K562 (cell line): ENCODE measurements around the gene SPDL1. TPM values are rescaled to one million over a fixed set of nuclear protein-coding genes. Genes with fewer than 3 reads are reported as not detected.

Experiments
- ATAC-seq: fragments of 200-7000 bp; cut with Tn5 transposase; 3 replicates; pipeline ENCODE4 v1.9.1; 2020; ENCODE audit warnings: moderate library complexity
- BruUV-seq: library from RNA; stranded (reverse); fragments of 400-500 nt; replicated peaks from 2 replicates; lab custom pipeline; 2021; lab: Mats Ljungman, UMichigan
- CTCF ChIA-PET: fragments of 300-600 bp; formaldehyde crosslinking; extraction: SDS; loops from one replicate; lab custom pipeline; 2021; ENCODE audit warnings: low intra/inter-chr PET ratio; lab: Yijun Ruan, JAX
- POLR2A ChIA-PET: fragments of 300-600, 350-650 bp; sonication (Branson Sonifier 250); formaldehyde crosslinking; extraction: SDS; loops from one replicate; lab custom pipeline; 2021; ENCODE audit warnings: antibody characterized with exemption, inconsistent platforms; lab: Yijun Ruan, JAX
- DNase-seq, 4 experiments: peaks; one replicate each; pipeline versions ENCODE4 v3.0.0 to v3.0.0-alpha.2; 2011 to 2018; ENCODE audit warnings: low spot score in 3 of 4, mixed read lengths in 3 of 4; ENCODE audit errors: extremely low read depth in 1 of 4
- FAIRE-seq: peaks from 2 replicates; lab custom pipeline; 2011; peaks lifted over from hg19 to GRCh38; lab: Jason Lieb, UNC
- H2AFZ ChIP-seq: 2 replicates; pipeline ENCODE4 v1.6.0; 2011; ENCODE audit warnings: low read depth, low read length, control low read depth, inconsistent platforms
- H3K27ac ChIP-seq: fragments of 200-600 bp; 3 replicates; pipeline ENCODE4 v1.8.0; 2011; ENCODE audit warnings: low read depth, mild to moderate bottlenecking, control low read depth, inconsistent platforms, low read length, moderate library complexity, mixed read lengths; ENCODE audit errors: extremely low read depth
- H3K27me3 ChIP-seq, 2 experiments: fragments of 300-600 bp in 1 of 2; 2 replicates in 1 of 2; 3 replicates in 1 of 2; pipeline versions ENCODE4 v1.6.0 to v1.8.0; 2011; ENCODE audit warnings: inconsistent platforms in 2 of 2, low read length in 2 of 2, mild to moderate bottlenecking in 1 of 2, mixed read lengths in 1 of 2, moderate library complexity in 1 of 2; ENCODE audit not compliant: control insufficient read depth in 2 of 2, insufficient read depth in 2 of 2
- H3K36me3 ChIP-seq: fragments of 300-600 bp; 3 replicates; pipeline ENCODE4 v1.8.0; 2011; ENCODE audit warnings: mild to moderate bottlenecking, low read length, inconsistent platforms; ENCODE audit not compliant: control insufficient read depth, insufficient read depth
- H3K4me1 ChIP-seq, 2 experiments: fragments of 200-600 bp in 1 of 2; replicated peaks in 1 of 2; 2 replicates in 1 of 2; 3 replicates in 1 of 2; pipeline versions ENCODE4 v1.5.1 to v1.8.0; 2011; ENCODE audit warnings: inconsistent platforms in 2 of 2, low read length in 2 of 2, mild to moderate bottlenecking in 1 of 2, mixed read lengths in 1 of 2, moderate library complexity in 1 of 2; ENCODE audit not compliant: control insufficient read depth in 2 of 2, insufficient read depth in 2 of 2
- H3K4me2 ChIP-seq: 2 replicates; pipeline ENCODE4 v1.6.1; 2011; ENCODE audit warnings: low read length, control low read depth, inconsistent platforms, mixed read lengths; ENCODE audit not compliant: insufficient read depth
- H3K4me3 ChIP-seq: fragments of 200-600 bp; sonication (generic), shearing (Covaris generic); 2 replicates; pipeline ENCODE4 v1.5.1; 2016; ENCODE audit warnings: control low read depth, inconsistent platforms
- H3K79me2 ChIP-seq: fragments of 200-600 bp; 3 replicates; pipeline ENCODE4 v1.8.0; 2011; ENCODE audit warnings: low read length, inconsistent platforms; ENCODE audit not compliant: control insufficient read depth, insufficient read depth
- H3K9ac ChIP-seq, 2 experiments: 2 replicates each; pipeline versions ENCODE4 v1.6.0 to v1.6.1; 2011; ENCODE audit warnings: low read depth in 2 of 2, low read length in 2 of 2, control low read depth in 1 of 2, inconsistent platforms in 1 of 2, mild to moderate bottlenecking in 1 of 2, mixed read lengths in 1 of 2; ENCODE audit not compliant: insufficient read depth in 1 of 2
- H3K9me1 ChIP-seq: one replicate; pipeline ENCODE4 v1.6.0; 2011; ENCODE audit warnings: inconsistent platforms, mild to moderate bottlenecking, low read length, moderate library complexity; ENCODE audit not compliant: control insufficient read depth, insufficient read depth
- H3K9me3 ChIP-seq: replicated peaks from 2 replicates; pipeline ENCODE4 v1.5.1; 2011; ENCODE audit warnings: low read depth, low read length, inconsistent platforms; ENCODE audit not compliant: control insufficient read depth, insufficient read depth
- H4K20me1 ChIP-seq: replicated peaks from 2 replicates; pipeline ENCODE4 v1.6.1; 2011; ENCODE audit warnings: low read length, inconsistent platforms, mixed read lengths; ENCODE audit not compliant: control insufficient read depth, insufficient read depth
- ARID2 ChIP-seq: fragments of 450-650 bp; IDR thresholded peaks from 2 replicates; pipeline ENCODE4 v1.6.1; 2017; ENCODE audit warnings: antibody characterized with exemption, mild to moderate bottlenecking
- BCOR ChIP-seq: fragments of 450-650 bp; IDR thresholded peaks from 2 replicates; pipeline ENCODE4 v1.6.1; 2016
- DPF2 ChIP-seq: fragments of 450-650 bp; IDR thresholded peaks from 2 replicates; pipeline ENCODE4 v1.6.1; 2016
- EP300 ChIP-seq: IDR thresholded peaks from 2 replicates; pipeline ENCODE4 v1.6.1; 2012; ENCODE audit warnings: low read length, improper control_type of control experiment
- ETS2 ChIP-seq: IDR thresholded peaks from 2 replicates; pipeline ENCODE4 v1.6.1; 2016; ENCODE audit warnings: borderline replicate concordance, missing genetic modification characterization, mild to moderate bottlenecking, moderate library complexity, missing compliant biosample characterization; ENCODE audit not compliant: poor library complexity, severe bottlenecking
- FOXA1 ChIP-seq: fragments of 450-650 bp; IDR thresholded peaks from 2 replicates; pipeline ENCODE4 v1.6.1; 2016; ENCODE audit warnings: mild to moderate bottlenecking, borderline replicate concordance
- JUND ChIP-seq, 2 experiments: IDR thresholded peaks; 2 replicates in 1 of 2; 3 replicates in 1 of 2; pipeline ENCODE4 v1.6.1; 2011; ENCODE audit warnings: borderline replicate concordance in 2 of 2, low read depth in 2 of 2, low read length in 2 of 2, improper control_type of control experiment in 1 of 2, missing biosample characterization in 1 of 2, missing genetic modification characterization in 1 of 2, missing genetic modification reagents in 1 of 2
- MCM3 ChIP-seq: fragments of 450-650 bp; IDR thresholded peaks from 2 replicates; pipeline ENCODE4 v1.6.1; 2016
- SMAD3 ChIP-seq: fragments of 450-650 bp; formaldehyde crosslinking; conservative IDR thresholded peaks from 2 replicates; pipeline ENCODE4 v1.4.0; 2020; ENCODE audit warnings: mild to moderate bottlenecking
- SMARCA5 ChIP-seq: fragments of 450-650 bp; IDR thresholded peaks from 2 replicates; pipeline ENCODE4 v1.6.1; 2016
- SMC3 ChIP-seq: conservative IDR thresholded peaks from 2 replicates; pipeline ENCODE4 v1.6.1; 2011; ENCODE audit warnings: low read depth, low read length, improper control_type of control experiment; ENCODE audit not compliant: insufficient read depth
- SNRNP70 ChIP-seq: fragments of 200-400 bp; formaldehyde crosslinking; optimal IDR thresholded peaks from 2 replicates; pipeline ENCODE3; 2017; ENCODE audit warnings: low read depth, low read length
- ZNF143 ChIP-seq: sonication (generic); formaldehyde crosslinking; IDR thresholded peaks from 2 replicates; pipeline ENCODE4 v1.9.0; 2022; ENCODE audit warnings: mild to moderate bottlenecking, missing genetic modification reagents
- ZNF184 ChIP-seq: sonication (generic); formaldehyde crosslinking; IDR thresholded peaks from 2 replicates; pipeline ENCODE4 v1.5.0; 2020; ENCODE audit warnings: missing genetic modification reagents
- ZNF668 ChIP-seq: fragments of 250-450 bp; sonication (Bioruptor Pico); IDR thresholded peaks from 2 replicates; pipeline ENCODE4 v1.8.0; 2022; ENCODE audit warnings: mild to moderate bottlenecking, inconsistent platforms
- ZNF764 ChIP-seq: fragments of 250-450 bp; sonication (Bioruptor Pico); IDR thresholded peaks from 2 replicates; pipeline ENCODE4 v1.4.0; 2020; ENCODE audit warnings: low read depth, mild to moderate bottlenecking, moderate library complexity
- WGBS: fragments of 100-300 bp; shearing (Covaris generic); methylation state at CpG from one replicate; pipeline ENCODE4 v1.1.6; 2016; ENCODE audit warnings: low coverage, mixed read lengths; ENCODE audit not compliant: insufficient coverage; ENCODE audit errors: missing lambda C conversion rate; 5-methylcytosine and 5-hydroxymethylcytosine counted together
- in situ Hi-C: fragments of 300-500 bp; cut with MboI; formaldehyde crosslinking; loops from 4 replicates; pipeline ENCODE4 v1.15.0; 2018; ENCODE audit warnings: inconsistent platforms, mixed read lengths
- intact Hi-C: fragments of 100-400 bp; cut with micrococcal nuclease; formaldehyde crosslinking; loops from 2 replicates; pipeline ENCODE4 v1.14.2; 2022
- polyA plus RNA-seq, 8 experiments: library from polyadenylated mRNA; depleted of rRNA in 4 of 8; stranded (reverse) in 5 of 8; unstranded in 3 of 8; fragments of >200 nt; fragmentation: Nextera tagmentation in 2 of 8; fragmentation: Illumina TruSeq in 1 of 8; extraction: Ambion mirVana in 2 of 8; extraction: Trizol in 1 of 8; gene quantifications; 2 replicates each; pipeline versions ENCODE4 v1.2.1 to v1.2.3, GENCODE V29; 2011 to 2014; ENCODE audit warnings: inconsistent platforms in 1 of 8, missing spikeins in 1 of 8
- total RNA-seq, 7 experiments: library from RNA; depleted of rRNA in 6 of 7; stranded (reverse); fragments of >200 nt in 6 of 7; fragmentation: Illumina TruSeq in 2 of 7; extraction: Trizol in 2 of 7; gene quantifications; 2 replicates each; pipeline versions ENCODE4 v1.2.1 to v1.2.3, GENCODE V29; 2011 to 2021; ENCODE audit warnings: low replicate concordance in 1 of 7

SPDL1 gene
- total and polyA plus RNA-seq, 9 of the 15 experiments (the other 6 are each of a cell fraction or from before 2014, with no cell fraction given), result 32.4 to 59.6 (median 49.0) TPM

- DNase-seq (no peak), FAIRE-seq (no peak), ATAC-seq (no peak)
- 0% methylated on average over 1 of the region's 1 CpG for WGBS
- Histone ChIP-seq H3K4me2 (no peak overlapping the region), H2AFZ (no peak overlapping the region), H3K27me3 (no peaks in the 10 kb centered on the region; a peak in 1 of 5 replicates), H3K9me3 (no peaks in the 10 kb centered on the region), H3K4me1 (no peaks in the 10 kb centered on the region), H3K4me3 (no peak overlapping the region), H3K9me1 (no peaks in the 10 kb centered on the region), H4K20me1 (no peaks in the 10 kb centered on the region), H3K9ac (no peak overlapping the region), H3K36me3 (no peaks in the 10 kb centered on the region), H3K79me2 (no peaks in the 10 kb centered on the region), H3K27ac (no peak overlapping the region)
- POLR2A ChIA-PET, result no interaction called here
- BruUV-seq, result no TSS peak
- CTCF ChIA-PET, result no interaction called here
- intact Hi-C loops (no loop called here), in situ Hi-C loops (no loop called here)
- TF ChIP-seq JUND (IDR thresholded peaks at IDR 0.05; ENCODE audit: borderline replicate concordance, low read depth, low read length), result no peak
- no peak for TF ChIP-seq JUND (tag; IDR thresholded peaks at IDR 0.05; ENCODE audit: borderline replicate concordance, low read depth, low read length)
- TF ChIP-seq SMC3, result no peak
These were observed 37.8 kb upstream of the SPDL1 start for GRCh38 chr5:169545762-169546161.

GRCh38 chr5:169546346-169546745 is 37.2 kb upstream of the SPDL1 start:
- Histone ChIP-seq H3K4me2 (no peak overlapping the region), H3K27ac (no peak overlapping the region), H3K4me3 (no peak overlapping the region), H4K20me1 (no peaks in the 10 kb centered on the region), H3K9me1 (no peaks in the 10 kb centered on the region), H3K4me1 (no peaks in the 10 kb centered on the region), H3K9me3 (no peaks in the 10 kb centered on the region), H3K79me2 (no peaks in the 10 kb centered on the region), H3K36me3 (no peaks in the 10 kb centered on the region), H3K27me3 (no peaks in the 10 kb centered on the region; a peak in 1 of 5 replicates), H3K9ac (no peak overlapping the region), H2AFZ (no peak overlapping the region)
- no TSS peak for BruUV-seq
- intact Hi-C loops (no loop called here), in situ Hi-C loops (no loop called here)
- DNase-seq (no peak), ATAC-seq (no peak), FAIRE-seq (no peak)
- TF ChIP-seq FOXA1, result no peak
- TF ChIP-seq DPF2, result no peak
- TF ChIP-seq SNRNP70, result no peak
- no peak for TF ChIP-seq ZNF668 (CRISPR knock-in tag)
- no peak for TF ChIP-seq ETS2 (tag)
- TF ChIP-seq SMAD3 (CRISPR knock-in tag), result no peak
- TF ChIP-seq ARID2, result no peak
- no peak for TF ChIP-seq EP300
- TF ChIP-seq ZNF764, result no peak
- no peak for TF ChIP-seq ZNF143 (CRISPR knock-in tag)
- TF ChIP-seq BCOR, result no peak
- no peak for TF ChIP-seq SMARCA5
- no peak for TF ChIP-seq ZNF184 (CRISPR knock-in tag)
- TF ChIP-seq MCM3, result no peak
- CTCF ChIA-PET, result no interaction called here
- POLR2A ChIA-PET, result no interaction called here
- 2% methylated on average over 3 of the region's 3 CpGs for whole genome bisulfite sequencing
